HG02642 (cell line): ENCODE data around the gene INO80.

Experiments
- ATAC-seq: cut with Tn5 transposase; IDR thresholded peaks from one replicate; pipeline ENCODE4 v1.9.1; 2021; ENCODE audit warnings: mild to moderate bottlenecking; ENCODE audit not compliant: unreplicated experiment, poor library complexity

INO80 gene

GRCh38 chr15:40936709-40937666 is 179.1 kb downstream of the INO80 start:
- ATAC-seq = no peak

DNA sequence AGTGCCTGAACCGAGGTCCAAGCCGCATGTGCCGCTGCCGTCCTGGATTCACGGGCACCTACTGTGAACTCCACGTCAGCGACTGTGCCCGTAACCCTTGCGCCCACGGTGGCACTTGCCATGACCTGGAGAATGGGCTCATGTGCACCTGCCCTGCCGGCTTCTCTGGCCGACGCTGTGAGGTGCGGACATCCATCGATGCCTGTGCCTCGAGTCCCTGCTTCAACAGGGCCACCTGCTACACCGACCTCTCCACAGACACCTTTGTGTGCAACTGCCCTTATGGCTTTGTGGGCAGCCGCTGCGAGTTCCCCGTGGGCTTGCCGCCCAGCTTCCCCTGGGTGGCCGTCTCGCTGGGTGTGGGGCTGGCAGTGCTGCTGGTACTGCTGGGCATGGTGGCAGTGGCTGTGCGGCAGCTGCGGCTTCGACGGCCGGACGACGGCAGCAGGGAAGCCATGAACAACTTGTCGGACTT is 179.8 kb downstream of the INO80 start:
- ATAC-seq = no peak

- ATAC-seq = no peak
Measured at GRCh38 chr15:40934457-40934856, 181.6 kb downstream of the INO80 start.

- ATAC-seq = no peak
Measured at GRCh38 chr15:40933517-40933902, 182.6 kb downstream of the INO80 start.

- no peak for ATAC-seq
Measured at GRCh38 chr15:40932649-40933516, 183.2 kb downstream of the INO80 start.

GRCh38 chr15:40932156-40932555 is 183.9 kb downstream of the INO80 start:
- ATAC-seq = no peak

DNA sequence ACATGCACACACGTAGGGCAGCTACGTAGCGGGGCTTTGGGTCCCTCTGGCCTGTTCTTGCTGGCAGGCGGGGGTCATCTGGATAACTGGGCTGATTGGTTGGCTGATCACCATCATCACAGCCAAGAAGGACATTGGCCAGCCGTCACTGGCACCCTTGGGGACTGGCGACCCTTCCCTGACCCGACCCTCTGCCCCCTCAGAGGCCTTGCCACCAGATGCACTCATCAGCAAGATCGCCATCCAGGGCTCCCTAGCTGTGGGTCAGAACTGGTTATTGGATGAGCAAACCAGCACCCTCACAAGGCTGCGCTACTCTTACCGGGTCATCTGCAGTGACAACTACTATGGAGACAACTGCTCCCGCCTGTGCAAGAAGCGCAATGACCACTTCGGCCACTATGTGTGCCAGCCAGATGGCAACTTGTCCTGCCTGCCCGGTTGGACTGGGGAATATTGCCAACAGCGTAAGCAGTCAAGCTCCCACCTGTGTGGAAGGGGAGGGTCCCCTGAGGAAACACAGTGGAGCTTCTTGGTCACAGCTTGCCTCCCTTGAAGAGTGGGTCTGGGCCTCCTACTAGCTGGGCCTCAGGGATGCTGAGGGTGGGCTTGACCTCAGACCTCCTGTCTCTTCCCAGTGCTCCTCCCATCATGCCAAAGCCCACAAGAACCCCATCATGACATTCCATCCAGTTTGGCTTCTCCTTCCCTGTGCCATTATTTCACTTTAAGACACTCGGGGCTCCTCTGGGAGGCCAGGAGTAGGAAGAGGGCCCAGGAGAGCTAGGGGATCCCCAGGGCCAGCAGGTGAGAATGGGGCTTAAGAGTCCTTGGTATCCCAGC is 184.6 kb downstream of the INO80 start:
- no peak for ATAC-seq

DNA sequence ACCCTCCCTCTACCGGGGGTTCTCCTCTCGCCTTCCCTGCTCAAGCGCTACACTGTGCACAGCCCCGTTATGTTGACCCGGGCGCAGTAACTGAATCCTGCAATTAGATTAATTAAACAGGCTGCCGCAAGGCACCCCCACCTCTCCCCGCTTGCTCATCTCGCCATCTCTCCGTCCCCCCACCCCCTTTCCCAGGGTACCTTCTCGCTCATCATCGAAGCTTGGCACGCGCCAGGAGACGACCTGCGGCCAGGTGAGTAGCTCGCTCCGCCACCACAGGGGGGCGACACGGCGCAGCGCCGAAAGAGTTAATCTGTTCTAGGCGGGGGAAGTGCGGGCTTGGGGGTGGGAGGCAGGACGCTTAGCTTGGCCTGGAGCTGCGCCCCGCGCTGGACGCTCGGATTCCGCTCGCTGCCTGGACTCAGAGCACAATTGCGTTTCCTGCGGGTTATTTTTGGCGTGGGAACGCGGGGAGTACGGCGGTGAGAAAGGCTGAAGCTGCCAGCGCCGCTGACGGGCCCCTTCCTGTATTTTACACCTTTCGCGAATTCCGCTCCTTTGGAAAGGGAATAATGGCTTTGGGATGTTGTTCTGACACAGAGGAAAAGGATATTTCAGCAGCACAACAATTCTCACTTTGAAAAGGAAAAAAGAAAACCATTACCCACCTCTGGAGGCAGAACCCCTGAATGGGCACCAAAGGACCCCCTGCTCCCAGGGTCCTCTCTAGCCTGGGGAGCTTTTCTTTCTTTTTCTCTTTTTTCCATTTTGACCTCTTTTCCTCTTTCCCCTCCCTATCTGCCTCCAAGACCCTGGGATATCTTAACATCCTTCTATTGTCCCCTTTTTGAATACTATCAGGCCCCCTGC is 185.4 kb downstream of the INO80 start:
- no peak for ATAC-seq

DNA sequence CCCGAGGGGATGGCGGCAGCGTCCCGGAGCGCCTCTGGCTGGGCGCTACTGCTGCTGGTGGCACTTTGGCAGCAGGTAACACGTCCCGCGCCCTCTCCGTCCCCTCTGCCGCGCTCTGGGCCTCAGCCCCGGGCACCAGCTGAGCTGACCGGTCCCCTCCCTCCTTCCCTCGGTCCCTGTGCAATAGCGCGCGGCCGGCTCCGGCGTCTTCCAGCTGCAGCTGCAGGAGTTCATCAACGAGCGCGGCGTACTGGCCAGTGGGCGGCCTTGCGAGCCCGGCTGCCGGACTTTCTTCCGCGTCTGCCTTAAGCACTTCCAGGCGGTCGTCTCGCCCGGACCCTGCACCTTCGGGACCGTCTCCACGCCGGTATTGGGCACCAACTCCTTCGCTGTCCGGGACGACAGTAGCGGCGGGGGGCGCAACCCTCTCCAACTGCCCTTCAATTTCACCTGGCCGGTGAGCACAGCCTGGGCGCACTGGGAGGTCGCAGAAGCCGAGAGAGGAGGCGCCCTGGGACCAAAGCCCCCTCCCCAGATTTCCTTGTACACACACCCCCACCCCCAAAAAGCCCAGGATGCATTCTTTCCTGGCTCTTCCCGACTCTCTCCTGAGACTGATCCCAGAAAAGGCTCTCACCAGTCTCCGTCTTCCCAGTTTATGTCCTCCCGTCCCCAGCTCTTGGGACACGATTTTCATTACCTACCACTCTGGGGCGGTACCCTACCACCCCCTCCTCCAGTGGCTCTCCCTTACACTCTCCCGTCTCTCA is 186.2 kb downstream of the INO80 start:
- ATAC-seq = no peak
